Muscle layer of duodenum (tissue), 2 donors: ENCODE results near the gene SHC2.

Experiments used
- H3K27ac ChIP-seq: one replicate; pipeline ENCODE4 v1.7.0; 2013; ENCODE audit warnings: mild to moderate bottlenecking, low read length
- H3K27me3 ChIP-seq: one replicate; pipeline ENCODE4 v1.7.0; 2013; ENCODE audit warnings: low read depth, mild to moderate bottlenecking, control low read depth, low read length
- H3K36me3 ChIP-seq, 2 donors: one replicate each; pipeline ENCODE4 v1.7.0; 2013; ENCODE audit warnings: low read length in 2 of 2, control low read depth in 1 of 2, mild to moderate bottlenecking in 1 of 2; ENCODE audit not compliant: insufficient read depth in 2 of 2, control insufficient read depth in 1 of 2
- H3K4me1 ChIP-seq, 2 donors: one replicate each; pipeline ENCODE4 v1.7.0; 2013; ENCODE audit warnings: low read length in 2 of 2, mild to moderate bottlenecking in 2 of 2, control low read depth in 1 of 2, moderate library complexity in 1 of 2; ENCODE audit not compliant: insufficient read depth in 2 of 2, control insufficient read depth in 1 of 2
- H3K4me3 ChIP-seq, 2 donors: one replicate each; pipeline ENCODE4 v1.7.0; 2013; ENCODE audit warnings: low read length in 2 of 2, low read depth in 1 of 2, mild to moderate bottlenecking in 1 of 2
- H3K9me3 ChIP-seq, 2 donors: one replicate each; pipeline ENCODE4 v1.7.0; 2013; ENCODE audit warnings: low read length in 2 of 2, control low read depth in 1 of 2, mild to moderate bottlenecking in 1 of 2; ENCODE audit not compliant: control insufficient read depth in 1 of 2
- donor health status: healthy.

The SHC2 gene

GRCh38 chr19:463483-464207 lies 2.8 kb upstream of the SHC2 start:
- Histone ChIP-seq H3K36me3 (no peaks in the 10 kb centered on the region), H3K4me1 (peaks cover 0 to 19% of the 10 kb centered on the region in 2 donors), H3K27ac (no peak overlapping the region), H3K4me3 (no peak overlapping the region), H3K27me3 (no peaks in the 10 kb centered on the region), H3K9me3 (no peaks in the 10 kb centered on the region)

GRCh38 chr19:461721-462551 lies 1.1 kb upstream of the SHC2 start:
- Histone ChIP-seq H3K4me3 (peak overlapping the region in 1 of 2 donors; percentile 54), H3K9me3 (no peaks in the 10 kb centered on the region), H3K36me3 (no peaks in the 10 kb centered on the region), H3K4me1 (peaks cover 0 to 21% of the 10 kb centered on the region in 2 donors), H3K27ac (no peak overlapping the region), H3K27me3 (no peaks in the 10 kb centered on the region)

GRCh38 chr19:459724-460511 lies 915 bp downstream of the SHC2 start:
- no peak overlapping the region for H3K27ac ChIP-seq

DNA sequence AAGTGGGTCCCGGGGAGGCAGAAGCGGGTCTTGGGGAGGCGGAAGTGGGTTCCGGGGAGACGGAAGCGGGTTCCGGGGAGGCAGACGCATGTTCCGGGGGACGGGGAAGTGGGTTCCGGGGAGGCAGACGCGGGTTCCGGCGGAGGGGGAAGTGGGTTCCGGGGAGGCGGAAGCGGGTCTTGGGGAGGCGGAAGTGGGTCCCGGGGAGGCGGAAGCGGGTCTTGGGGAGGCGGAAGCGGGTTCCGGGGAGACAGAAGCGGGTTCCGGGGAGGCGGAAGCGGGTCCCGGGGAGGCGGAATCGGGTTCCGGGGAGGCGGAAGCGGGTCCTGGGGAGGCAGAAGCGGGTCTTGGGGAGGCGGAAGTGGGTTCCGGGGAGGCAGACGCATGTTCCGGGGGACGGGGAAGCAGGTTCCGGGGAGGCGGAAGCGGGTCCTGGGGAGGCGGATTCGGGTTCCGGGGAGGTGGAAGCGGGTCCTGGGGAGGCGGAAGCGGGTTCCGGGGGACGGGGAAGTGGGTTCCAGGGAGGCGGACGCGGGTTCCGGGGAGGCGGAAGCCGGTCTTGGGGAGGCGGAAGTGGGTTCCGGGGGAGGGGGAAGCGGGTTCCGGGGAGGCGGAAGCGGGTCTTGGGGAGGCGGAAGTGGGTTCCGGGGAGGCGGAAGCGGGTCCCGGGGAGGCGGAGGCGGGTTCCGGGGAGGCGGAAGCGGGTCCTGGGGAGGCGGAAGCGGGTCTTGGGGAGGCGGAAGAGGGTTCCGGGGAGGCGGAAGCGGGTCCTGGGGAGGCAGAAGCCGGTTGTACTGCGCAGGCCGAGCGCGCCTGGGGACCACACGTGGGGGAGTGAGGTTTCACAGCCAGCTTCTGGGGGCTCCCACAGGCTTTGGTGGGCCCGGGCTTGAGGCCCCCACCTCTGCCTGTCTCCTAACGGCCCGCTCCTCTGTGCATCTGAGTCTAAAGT lies 2.5 kb downstream of the SHC2 start:
- Histone ChIP-seq H3K27ac (no peak overlapping the region), H3K9me3 (no peaks in the 10 kb centered on the region), H3K4me3 (no peak overlapping the region), H3K27me3 (no peaks in the 10 kb centered on the region), H3K36me3 (peaks cover 0 to 5% of the 10 kb centered on the region in 2 donors), H3K4me1 (peaks cover 0 to 21% of the 10 kb centered on the region in 2 donors)

More at GRCh38 chr19:459724-460511, 915 bp downstream of the SHC2 start:
- H3K4me1 ChIP-seq, result peaks cover 0 to 21% of the 10 kb centered on the region in 2 donors
- H3K36me3 ChIP-seq, result no peaks in the 10 kb centered on the region
- H3K4me3 ChIP-seq, result peak overlapping the region; percentile 57 to 79
- no peaks in the 10 kb centered on the region for H3K27me3 ChIP-seq
- H3K9me3 ChIP-seq, result no peaks in the 10 kb centered on the region

- Histone ChIP-seq H3K9me3 (no peaks in the 10 kb centered on the region), H3K27ac (no peak overlapping the region), H3K4me3 (no peak overlapping the region), H3K27me3 (no peaks in the 10 kb centered on the region), H3K4me1 (peaks cover 0 to 21% of the 10 kb centered on the region in 2 donors), H3K36me3 (peaks cover 0 to 5% of the 10 kb centered on the region in 2 donors)
These were observed 3.2 kb downstream of the SHC2 start for GRCh38 chr19:457636-458035.

DNA sequence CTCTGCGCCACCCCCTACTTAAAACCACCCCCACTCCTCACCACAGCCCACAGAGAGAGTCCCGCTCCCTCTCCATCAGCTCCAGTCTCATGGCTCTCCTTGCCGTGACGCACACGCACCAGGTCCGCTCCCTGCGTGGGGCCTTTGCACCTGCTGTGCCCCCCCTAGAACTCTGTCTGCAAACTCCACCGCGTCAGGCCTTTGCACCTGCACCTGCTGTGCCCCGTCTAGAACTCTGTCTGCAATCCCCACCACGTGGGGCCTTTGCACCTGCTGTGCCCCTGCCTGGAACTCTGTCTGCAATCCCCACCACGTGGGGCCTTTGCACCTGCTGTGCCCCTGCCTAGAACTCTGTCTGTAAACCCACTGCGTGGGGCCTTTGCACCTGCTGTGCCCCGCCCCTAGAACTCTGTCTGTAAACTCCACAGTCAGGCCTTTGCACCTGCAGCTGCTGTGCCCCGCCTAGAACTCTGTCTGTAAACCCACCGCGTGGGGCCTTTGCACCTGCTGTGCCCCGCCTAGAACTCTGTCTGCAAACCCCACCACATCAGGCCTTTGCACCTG lies 4.2 kb downstream of the SHC2 start:
- no peak overlapping the region for H3K4me3 ChIP-seq
- H3K36me3 ChIP-seq, result peaks cover 0 to 8% of the 10 kb centered on the region in 2 donors
- peaks cover 0 to 16% of the 10 kb centered on the region in 2 donors for H3K4me1 ChIP-seq
- H3K27ac ChIP-seq, result no peak overlapping the region
- no peaks in the 10 kb centered on the region for H3K27me3 ChIP-seq
- H3K9me3 ChIP-seq, result no peaks in the 10 kb centered on the region

GRCh38 chr19:455851-456546 lies 4.8 kb downstream of the SHC2 start:
- Histone ChIP-seq H3K36me3 (peaks cover 0 to 8% of the 10 kb centered on the region in 2 donors), H3K27me3 (no peaks in the 10 kb centered on the region), H3K27ac (no peak overlapping the region), H3K9me3 (no peaks in the 10 kb centered on the region), H3K4me3 (no peak overlapping the region), H3K4me1 (peaks cover 0 to 14% of the 10 kb centered on the region in 2 donors)

DNA sequence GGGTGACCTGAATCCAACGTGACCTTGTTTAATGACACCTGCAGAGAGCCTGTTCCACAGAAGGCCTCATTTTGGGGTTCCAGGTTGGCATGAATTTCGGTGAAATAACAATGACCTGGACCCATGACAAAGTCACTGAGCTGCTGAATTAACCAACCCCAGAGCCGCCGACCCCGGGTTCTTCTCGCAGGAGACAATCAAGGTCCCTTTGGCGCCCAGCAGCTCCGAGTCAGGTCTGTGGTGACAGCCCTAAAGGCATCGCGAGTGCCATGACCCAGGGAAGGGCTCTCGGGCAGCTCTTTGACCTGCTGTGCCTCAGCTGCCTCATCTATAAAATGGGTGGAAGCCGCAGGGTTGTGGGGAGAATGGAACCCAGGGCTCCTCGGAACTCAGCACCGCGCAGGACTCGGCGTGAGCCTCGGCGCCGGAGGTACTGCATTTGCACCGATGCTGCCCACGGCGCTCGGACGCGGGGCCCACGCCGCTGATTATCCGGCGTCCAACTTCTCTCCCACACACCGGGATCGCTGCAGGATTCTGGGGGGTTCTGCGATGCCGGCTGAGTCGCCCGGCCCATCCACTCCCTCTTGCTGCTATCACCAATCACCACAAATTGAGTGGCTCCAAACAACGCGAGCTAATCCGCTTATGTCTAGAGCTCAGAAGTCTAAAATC lies 5.7 kb downstream of the SHC2 start:
- Histone ChIP-seq H3K4me3 (no peak overlapping the region), H3K36me3 (peaks cover 0 to 8% of the 10 kb centered on the region in 2 donors), H3K27ac (no peak overlapping the region), H3K9me3 (no peaks in the 10 kb centered on the region), H3K27me3 (no peaks in the 10 kb centered on the region), H3K4me1 (peaks cover 0 to 14% of the 10 kb centered on the region in 2 donors)

DNA sequence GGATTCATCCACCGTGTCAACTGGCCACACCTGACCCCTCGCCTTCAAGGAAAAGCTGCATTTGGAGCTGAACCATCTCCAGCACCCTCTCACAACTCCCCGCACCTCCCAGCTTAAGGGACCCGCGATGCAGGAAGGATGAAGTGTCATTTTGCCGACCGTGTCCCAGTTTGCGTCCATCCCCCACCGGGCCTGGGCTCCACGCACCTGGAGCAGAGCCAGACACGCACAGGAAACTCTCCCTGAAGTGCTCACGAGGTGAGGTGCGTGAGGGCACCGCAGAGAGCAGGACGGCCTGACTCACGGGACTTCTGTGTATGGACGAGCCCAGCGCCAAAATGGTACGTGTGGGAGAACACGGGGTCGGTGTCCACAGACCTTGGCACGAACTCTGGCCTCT lies 7.2 kb downstream of the SHC2 start:
- H3K9me3 ChIP-seq, result no peaks in the 10 kb centered on the region

More for the DNA sequence above, 7.2 kb downstream of the SHC2 start:
- peaks cover 0 to 8% of the 10 kb centered on the region in 2 donors for H3K36me3 ChIP-seq
- H3K4me3 ChIP-seq, result no peak overlapping the region
- no peaks in the 10 kb centered on the region for H3K27me3 ChIP-seq
- H3K4me1 ChIP-seq, result peaks cover 0 to 2% of the 10 kb centered on the region in 2 donors
- H3K27ac ChIP-seq, result no peak overlapping the region
